Cardiac fibroblast (primary cell): ENCODE measurements around the gene WFDC8.
A peak's percentile ranks its signal among the peaks of the same experiment; 100 is the strongest.

ENCODE experiments used
- DNase-seq, 2 donors: peaks; one replicate each; pipeline versions ENCODE4 v3.0.0 to v3.0.0-alpha.2; 2010; ENCODE audit warnings: low read depth in 2 of 2
- H3K4me3 ChIP-seq, 2 donors: replicated peaks in 1 of 2; 1 replicate in 1 of 2; 2 replicates in 1 of 2; pipeline ENCODE4 v1.5.1; 2011; ENCODE audit warnings: low read depth in 2 of 2, low read length in 2 of 2, mild to moderate bottlenecking in 2 of 2, moderate library complexity in 1 of 2
- TF ChIP-seq, protein P1 (sequence below): IDR thresholded peaks from one replicate; pipeline ENCODE4 v1.5.1; 2011; ENCODE audit warnings: low read depth, mild to moderate bottlenecking, low read length, inconsistent platforms

The WFDC8 gene

DNA sequence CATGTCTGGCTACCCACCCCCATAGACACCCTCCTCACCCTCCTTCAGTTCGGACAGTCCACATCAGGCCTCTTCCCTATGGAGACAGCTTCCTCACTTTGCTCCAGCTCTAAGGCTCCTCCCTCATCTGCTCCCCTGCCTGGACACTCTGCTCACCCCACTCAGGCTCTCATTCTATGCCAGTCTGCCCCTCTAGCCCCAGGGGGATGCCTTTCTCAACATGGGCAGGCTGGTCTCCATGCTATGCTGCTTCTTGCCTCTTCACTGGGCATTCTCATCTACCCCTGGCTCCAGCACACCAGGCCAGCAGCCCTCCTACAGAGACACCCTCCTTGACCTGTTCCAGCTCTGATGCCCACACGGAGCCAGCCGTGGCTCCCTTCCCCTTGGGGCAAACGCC lies at the start of gene WFDC8:
Gene WFDC8 (minus strand): TSS at position 101 of the 400 bp plus-strand sequence. CDS start 37 bp downstream, at position 64.
- no peak for DNase-seq
- H3K4me3 ChIP-seq: no peak within 1 kb of the TSS
- TF ChIP-seq, protein P1, sequence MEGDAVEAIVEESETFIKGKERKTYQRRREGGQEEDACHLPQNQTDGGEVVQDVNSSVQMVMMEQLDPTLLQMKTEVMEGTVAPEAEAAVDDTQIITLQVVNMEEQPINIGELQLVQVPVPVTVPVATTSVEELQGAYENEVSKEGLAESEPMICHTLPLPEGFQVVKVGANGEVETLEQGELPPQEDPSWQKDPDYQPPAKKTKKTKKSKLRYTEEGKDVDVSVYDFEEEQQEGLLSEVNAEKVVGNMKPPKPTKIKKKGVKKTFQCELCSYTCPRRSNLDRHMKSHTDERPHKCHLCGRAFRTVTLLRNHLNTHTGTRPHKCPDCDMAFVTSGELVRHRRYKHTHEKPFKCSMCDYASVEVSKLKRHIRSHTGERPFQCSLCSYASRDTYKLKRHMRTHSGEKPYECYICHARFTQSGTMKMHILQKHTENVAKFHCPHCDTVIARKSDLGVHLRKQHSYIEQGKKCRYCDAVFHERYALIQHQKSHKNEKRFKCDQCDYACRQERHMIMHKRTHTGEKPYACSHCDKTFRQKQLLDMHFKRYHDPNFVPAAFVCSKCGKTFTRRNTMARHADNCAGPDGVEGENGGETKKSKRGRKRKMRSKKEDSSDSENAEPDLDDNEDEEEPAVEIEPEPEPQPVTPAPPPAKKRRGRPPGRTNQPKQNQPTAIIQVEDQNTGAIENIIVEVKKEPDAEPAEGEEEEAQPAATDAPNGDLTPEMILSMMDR: no peak

DNA sequence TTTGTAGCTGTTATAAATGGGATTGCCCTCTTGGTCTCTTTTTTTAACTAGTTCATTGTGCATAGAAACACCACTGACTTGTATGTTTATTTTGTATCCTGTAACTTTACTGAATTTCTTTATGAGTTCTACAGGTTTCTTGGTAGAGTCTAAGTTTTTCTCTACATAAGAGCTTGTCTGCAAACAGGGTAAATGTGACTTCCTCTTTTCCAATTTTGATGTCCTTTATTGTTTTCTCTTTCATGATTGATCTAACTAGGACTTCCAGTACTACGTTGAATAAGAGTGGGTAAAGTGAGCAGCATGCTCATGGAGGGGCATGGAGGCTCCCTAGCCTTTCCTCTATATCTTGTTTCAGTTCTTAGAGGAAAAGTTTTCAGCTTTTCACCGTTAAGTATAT lies 47.5 kb upstream of the WFDC8 start:
- no peak overlapping the region for H3K4me3 ChIP-seq
- no peak for DNase-seq
- TF ChIP-seq, protein P1: no peak

DNA sequence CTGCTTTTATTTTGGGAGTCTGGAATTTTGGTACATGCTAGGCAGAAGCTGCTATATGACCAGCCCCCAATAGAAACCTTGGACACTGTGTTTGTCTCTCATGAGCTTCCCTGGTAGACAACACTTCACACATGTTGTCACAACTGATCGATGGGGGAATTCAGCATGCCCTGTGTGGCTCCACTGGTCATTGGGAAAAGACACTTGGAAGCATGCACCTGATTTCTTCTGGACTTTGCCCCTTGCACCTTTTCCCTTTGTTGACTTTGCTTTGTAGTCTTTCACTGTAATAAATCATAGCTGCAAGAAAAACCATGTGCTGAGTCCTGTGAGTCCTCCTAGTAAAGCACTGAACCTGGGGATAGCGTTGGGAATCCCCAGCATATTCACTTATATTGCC lies 42.5 kb upstream of the WFDC8 start:
- no peak overlapping the region for H3K4me3 ChIP-seq
- TF ChIP-seq, protein P1: no peak
- no peak for DNase-seq

DNA sequence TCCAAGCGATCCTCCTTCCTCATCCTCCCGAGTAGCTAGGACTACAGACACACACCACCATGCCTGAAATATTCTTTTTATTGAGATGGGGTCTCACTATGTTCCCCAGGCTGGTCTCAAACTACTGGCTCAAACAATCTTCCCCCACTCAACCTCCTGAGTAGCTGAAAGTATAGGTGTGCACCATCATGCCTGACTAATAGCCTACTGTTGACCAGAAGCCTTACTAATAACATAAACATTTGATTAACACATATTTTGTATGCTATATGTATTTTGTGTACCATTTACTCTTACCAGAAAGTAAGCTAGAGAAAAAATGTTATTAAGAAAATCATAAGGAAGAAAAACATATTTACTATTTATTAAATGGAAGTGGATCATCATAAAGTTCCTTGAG lies 38.5 kb upstream of the WFDC8 start:
- no peak overlapping the region for H3K4me3 ChIP-seq
- TF ChIP-seq, protein P1: no peak
- DNase-seq: no peak

DNA sequence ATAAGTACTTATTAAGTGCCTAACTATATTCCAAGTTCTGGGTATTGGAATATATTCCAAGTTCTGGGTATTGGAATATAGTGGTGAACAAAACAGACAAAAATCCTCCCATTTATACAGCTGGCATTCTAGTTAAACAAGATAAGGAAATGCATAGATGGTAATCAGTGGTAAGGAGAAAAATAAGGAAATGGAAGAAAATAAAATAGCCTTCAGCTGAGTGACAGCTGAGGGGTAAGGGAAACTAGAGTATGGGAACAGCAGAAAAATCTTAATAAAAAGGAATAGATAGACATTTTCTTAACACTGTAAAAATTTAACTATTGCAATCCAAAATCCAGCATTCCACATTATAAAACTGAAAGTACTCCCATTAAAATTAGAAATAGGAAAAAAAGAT lies 33.2 kb upstream of the WFDC8 start:
- no peak overlapping the region for H3K4me3 ChIP-seq
- TF ChIP-seq, protein P1: no peak
- no peak for DNase-seq

DNA sequence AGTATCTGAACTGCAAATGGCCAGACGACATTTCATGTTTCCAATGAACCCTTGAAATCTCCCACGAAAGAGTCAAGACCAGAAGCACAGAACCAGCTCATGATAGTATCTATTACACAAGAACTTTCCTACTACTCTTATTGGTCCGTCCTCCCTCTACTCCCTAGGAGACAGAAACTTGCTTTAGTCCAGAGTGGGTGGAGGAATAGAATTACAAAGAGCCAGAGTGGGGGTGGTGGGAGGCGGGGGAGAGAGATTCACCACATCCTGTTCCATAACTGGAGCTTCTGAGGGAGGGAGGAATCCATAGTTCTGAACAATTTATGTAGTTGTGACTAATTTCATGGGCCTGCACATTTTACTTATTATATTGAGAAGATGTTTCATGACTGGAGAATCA lies 32.0 kb upstream of the WFDC8 start:
- no peak overlapping the region for H3K4me3 ChIP-seq
- TF ChIP-seq, protein P1: no peak
- DNase-seq: peak; percentile 43 to 73

DNA sequence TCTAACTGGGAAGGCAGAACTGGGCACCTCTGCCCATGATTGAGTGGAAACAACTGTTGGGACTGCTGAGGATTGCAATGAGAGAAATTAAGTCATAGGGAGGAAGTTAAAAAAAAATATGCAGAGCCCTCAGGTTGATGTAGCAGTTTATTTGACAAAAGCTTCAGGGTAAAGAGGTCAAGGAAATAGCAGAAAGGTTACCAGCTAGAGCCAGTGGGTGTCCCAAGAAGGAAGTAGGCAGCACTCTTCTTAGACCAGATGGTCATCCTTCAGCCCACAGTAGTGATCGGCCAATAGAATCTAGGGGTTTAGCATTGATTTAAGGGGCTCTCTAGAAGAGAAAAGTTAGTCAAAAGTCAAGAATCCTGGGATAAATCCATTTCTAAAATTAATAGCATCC lies 28.7 kb upstream of the WFDC8 start:
- no peak for DNase-seq
- no peak overlapping the region for H3K4me3 ChIP-seq
- TF ChIP-seq, protein P1: no peak
